Measurements from ENCODE around the gene CLK1.

DNA sequence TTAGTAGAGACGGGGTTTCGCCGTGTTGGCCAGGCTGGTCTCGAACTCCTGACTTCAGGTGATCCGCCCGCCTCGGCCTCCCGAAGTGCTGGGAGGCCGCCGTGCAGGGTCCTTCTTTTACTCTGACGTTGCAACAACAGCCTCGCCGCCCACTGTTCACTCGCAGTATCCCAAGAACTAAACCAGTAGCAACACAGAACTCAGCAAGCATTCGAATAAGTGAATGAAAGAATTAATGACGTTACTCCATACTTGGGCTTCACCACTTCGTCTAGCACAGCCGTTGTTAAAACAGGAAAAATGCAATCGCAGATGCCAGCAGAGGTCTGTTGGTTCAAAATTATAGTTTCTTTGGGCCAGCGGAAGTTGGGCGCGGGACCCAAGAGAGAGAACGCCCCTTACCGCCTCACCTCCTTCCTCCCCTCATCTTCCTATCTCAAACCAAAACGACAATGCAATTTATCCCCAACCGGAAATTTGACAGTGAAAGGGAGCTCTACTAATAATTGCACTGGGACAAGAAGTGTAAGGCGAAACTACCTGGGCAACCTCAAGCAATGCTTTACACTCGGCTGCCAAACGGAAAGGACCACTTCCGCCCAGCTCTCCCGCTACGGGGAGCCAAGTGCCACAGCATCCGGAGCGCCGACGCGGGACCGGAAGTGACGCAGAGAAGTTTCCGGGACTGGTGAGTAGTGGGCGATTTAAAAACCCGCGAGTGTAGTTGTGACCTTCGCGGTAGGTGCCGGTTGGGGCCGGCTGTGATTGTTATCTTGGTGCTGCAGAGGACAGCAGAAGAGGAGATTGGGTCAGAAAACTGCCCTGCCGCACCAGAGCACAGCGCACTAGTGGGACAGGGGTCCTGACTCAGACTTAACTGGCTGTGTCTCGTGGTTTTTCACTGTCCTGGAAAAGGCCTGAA lies 24.5 kb upstream of the CLK1 start, which contains the start of the genes NIF3L1 and PPIL3:
- TF ChIP-seq, protein P1, sequence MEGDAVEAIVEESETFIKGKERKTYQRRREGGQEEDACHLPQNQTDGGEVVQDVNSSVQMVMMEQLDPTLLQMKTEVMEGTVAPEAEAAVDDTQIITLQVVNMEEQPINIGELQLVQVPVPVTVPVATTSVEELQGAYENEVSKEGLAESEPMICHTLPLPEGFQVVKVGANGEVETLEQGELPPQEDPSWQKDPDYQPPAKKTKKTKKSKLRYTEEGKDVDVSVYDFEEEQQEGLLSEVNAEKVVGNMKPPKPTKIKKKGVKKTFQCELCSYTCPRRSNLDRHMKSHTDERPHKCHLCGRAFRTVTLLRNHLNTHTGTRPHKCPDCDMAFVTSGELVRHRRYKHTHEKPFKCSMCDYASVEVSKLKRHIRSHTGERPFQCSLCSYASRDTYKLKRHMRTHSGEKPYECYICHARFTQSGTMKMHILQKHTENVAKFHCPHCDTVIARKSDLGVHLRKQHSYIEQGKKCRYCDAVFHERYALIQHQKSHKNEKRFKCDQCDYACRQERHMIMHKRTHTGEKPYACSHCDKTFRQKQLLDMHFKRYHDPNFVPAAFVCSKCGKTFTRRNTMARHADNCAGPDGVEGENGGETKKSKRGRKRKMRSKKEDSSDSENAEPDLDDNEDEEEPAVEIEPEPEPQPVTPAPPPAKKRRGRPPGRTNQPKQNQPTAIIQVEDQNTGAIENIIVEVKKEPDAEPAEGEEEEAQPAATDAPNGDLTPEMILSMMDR (IDR thresholded peaks at IDR 0.05; ENCODE audit: insufficient read depth, low read depth, low read length), result no peak
- TF ChIP-seq EZH2 (IDR thresholded peaks at IDR 0.05; ENCODE audit: insufficient read depth, low read length), result no peak
